HG03095 (cell line): Measurements from ENCODE around the gene CLIP2.
"Not testable (repeated sequence)": the region's sequence is repeated elsewhere in the genome, so short reads cannot be mapped to it uniquely, and the experiment has no call there.

Experiments used
- ATAC-seq: cut with Tn5 transposase; IDR thresholded peaks from one replicate; pipeline ENCODE4 v1.9.1; 2021; ENCODE audit warnings: moderate library complexity; ENCODE audit not compliant: unreplicated experiment

Gene CLIP2

GRCh38 chr7:74294191-74294998 lies 5.2 kb downstream of the CLIP2 start:
- no peak for ATAC-seq

GRCh38 chr7:74297516-74298233 lies 8.5 kb downstream of the CLIP2 start:
- ATAC-seq = no peak

GRCh38 chr7:74299401-74299800 lies 10.2 kb downstream of the CLIP2 start:
- no peak for ATAC-seq

GRCh38 chr7:74300926-74301325 lies 11.7 kb downstream of the CLIP2 start:
- ATAC-seq = no peak

GRCh38 chr7:74302745-74303221 lies 13.6 kb downstream of the CLIP2 start:
- ATAC-seq = no peak

- no peak for ATAC-seq
These were observed 15.3 kb downstream of the CLIP2 start for GRCh38 chr7:74304550-74304949.

- no peak for ATAC-seq
These were observed 17.0 kb downstream of the CLIP2 start for GRCh38 chr7:74306004-74306729.

GRCh38 chr7:74306730-74307469 lies 17.7 kb downstream of the CLIP2 start:
- ATAC-seq = no peak

- ATAC-seq = no peak
These were observed 18.7 kb downstream of the CLIP2 start for GRCh38 chr7:74307738-74308505.

- ATAC-seq = no peak
These were observed 20.0 kb downstream of the CLIP2 start for GRCh38 chr7:74309181-74309580.

- ATAC-seq = no peak
These were observed 22.1 kb downstream of the CLIP2 start for GRCh38 chr7:74311305-74311744.

- ATAC-seq = no peak
These were observed 23.3 kb downstream of the CLIP2 start for GRCh38 chr7:74312418-74313028.

GRCh38 chr7:74315891-74316290 lies 26.7 kb downstream of the CLIP2 start:
- ATAC-seq = not testable (repeated sequence)

- no peak for ATAC-seq
These were observed 28.1 kb downstream of the CLIP2 start for GRCh38 chr7:74317146-74317782.

- no peak for ATAC-seq
These were observed 28.8 kb downstream of the CLIP2 start for GRCh38 chr7:74318043-74318442.

- no peak for ATAC-seq
These were observed 31.5 kb downstream of the CLIP2 start for GRCh38 chr7:74320645-74321221.

- not testable (repeated sequence) for ATAC-seq
These were observed 33.7 kb downstream of the CLIP2 start for GRCh38 chr7:74322892-74323291.

GRCh38 chr7:74324531-74325209 lies 35.5 kb downstream of the CLIP2 start:
- no peak for ATAC-seq
